ENCODE data around the gene GPC1. TPM values are rescaled to one million over a fixed set of nuclear protein-coding genes. Genes with fewer than 3 reads are reported as not detected.

Gene GPC1
- total and polyA plus RNA-seq, 2 of the 13 experiments (the other 11 are each of a cell fraction or from before 2014, with no cell fraction given), result 4.0 to 5.5 TPM

GRCh38 chr2:240434728-240435456, 571 bp upstream of the GPC1 start (continued):
- no peak for TF ChIP-seq MIER3 (CRISPR knock-in tag; IDR thresholded peaks at IDR 0.05; ENCODE audit: borderline replicate concordance)
- TF ChIP-seq ZNF329 (CRISPR knock-in tag; IDR thresholded peaks at IDR 0.05; ENCODE audit: low read depth), result 0 out of 2 replicates have a peak, but pooled peaks have one; percentile 23
- TF ChIP-seq ZFP91 (CRISPR knock-in tag; IDR thresholded peaks at IDR 0.05; ENCODE audit: borderline replicate concordance), result 0 out of 2 replicates have a peak, but pooled peaks have one; percentile 19
- TF ChIP-seq TIGD3 (CRISPR knock-in tag; IDR thresholded peaks at IDR 0.05; ENCODE audit: borderline replicate concordance), result no peak
- 0 out of 2 replicates have a peak, but pooled peaks have one; percentile 3 for TF ChIP-seq PCBP1 (IDR thresholded peaks at IDR 0.05; ENCODE audit: borderline replicate concordance, low read depth, low read length)
- TF ChIP-seq ZNF800 (CRISPR knock-in tag; IDR thresholded peaks at IDR 0.05), result 0 out of 2 replicates have a peak, but pooled peaks have one; percentile 16
- no peak for TF ChIP-seq ZNF3 (CRISPR knock-in tag; IDR thresholded peaks at IDR 0.05)
- no peak for TF ChIP-seq MAFG (CRISPR knock-in tag; IDR thresholded peaks at IDR 0.05)
- no peak for TF ChIP-seq ZBTB46 (CRISPR knock-in tag; IDR thresholded peaks at IDR 0.05; ENCODE audit: borderline replicate concordance)
- no peak for TF ChIP-seq MTA3 (CRISPR knock-in tag; IDR thresholded peaks at IDR 0.05)
- no peak for TF ChIP-seq XRCC5 (optimal IDR thresholded peaks at IDR 0.05; ENCODE audit: low read length)
- no peak for TF ChIP-seq E2F2 (CRISPR knock-in tag; IDR thresholded peaks at IDR 0.05; ENCODE audit: borderline replicate concordance)
- no peak for TF ChIP-seq ZNF253 (CRISPR knock-in tag; IDR thresholded peaks at IDR 0.05; ENCODE audit: borderline replicate concordance)
- TF ChIP-seq ZBTB3 (CRISPR knock-in tag; IDR thresholded peaks at IDR 0.05; ENCODE audit: borderline replicate concordance, low read depth), result no peak
- no peak for TF ChIP-seq MBD4 (IDR thresholded peaks at IDR 0.05; ENCODE audit: borderline replicate concordance, low read length)
- no peak for TF ChIP-seq GPN1 (CRISPR knock-in tag; IDR thresholded peaks at IDR 0.05; ENCODE audit: borderline replicate concordance)
- no peak for TF ChIP-seq IRF9 (CRISPR knock-in tag; IDR thresholded peaks at IDR 0.05; ENCODE audit: borderline replicate concordance)
- no peak for TF ChIP-seq ZNF644 (CRISPR knock-in tag; IDR thresholded peaks at IDR 0.05; ENCODE audit: low read depth)
- no peak for TF ChIP-seq NBN (conservative IDR thresholded peaks at IDR 0.05)
- TF ChIP-seq HMG20A (CRISPR knock-in tag; IDR thresholded peaks at IDR 0.05; ENCODE audit: borderline replicate concordance), result no peak
